ENCODE results near the gene C2orf72. TPM values are rescaled to one million over a fixed set of nuclear protein-coding genes. Genes with fewer than 3 reads are reported as not detected.
"Not testable (repeated sequence)": the region's sequence is repeated elsewhere in the genome, so short reads cannot be mapped to it uniquely, and the experiment has no call there.

Gene C2orf72
- total and polyA plus RNA-seq, 12 donors = 0.11 to 1.9 (median 0.60) TPM; not detected in 1

DNA sequence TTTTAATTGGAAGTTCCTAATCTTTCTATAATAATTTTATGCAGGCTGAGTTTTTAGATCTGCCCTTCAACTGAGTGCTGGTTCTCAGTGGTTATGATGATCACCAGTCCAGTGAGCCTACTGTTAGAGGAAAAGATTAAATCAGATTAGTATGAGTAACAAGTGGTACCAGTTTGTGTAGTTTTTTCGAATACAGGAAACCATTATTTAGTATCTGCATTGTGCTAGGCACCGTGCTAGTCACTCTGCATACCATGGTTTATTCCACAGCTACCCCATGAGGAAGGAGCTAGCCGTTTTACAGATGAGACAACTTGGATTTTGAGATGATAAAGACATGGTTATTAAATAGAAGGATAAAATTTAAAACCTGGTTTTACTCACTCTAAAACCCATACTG, 25.5 kb downstream of the C2orf72 start:
- TF ChIP-seq, protein P1, sequence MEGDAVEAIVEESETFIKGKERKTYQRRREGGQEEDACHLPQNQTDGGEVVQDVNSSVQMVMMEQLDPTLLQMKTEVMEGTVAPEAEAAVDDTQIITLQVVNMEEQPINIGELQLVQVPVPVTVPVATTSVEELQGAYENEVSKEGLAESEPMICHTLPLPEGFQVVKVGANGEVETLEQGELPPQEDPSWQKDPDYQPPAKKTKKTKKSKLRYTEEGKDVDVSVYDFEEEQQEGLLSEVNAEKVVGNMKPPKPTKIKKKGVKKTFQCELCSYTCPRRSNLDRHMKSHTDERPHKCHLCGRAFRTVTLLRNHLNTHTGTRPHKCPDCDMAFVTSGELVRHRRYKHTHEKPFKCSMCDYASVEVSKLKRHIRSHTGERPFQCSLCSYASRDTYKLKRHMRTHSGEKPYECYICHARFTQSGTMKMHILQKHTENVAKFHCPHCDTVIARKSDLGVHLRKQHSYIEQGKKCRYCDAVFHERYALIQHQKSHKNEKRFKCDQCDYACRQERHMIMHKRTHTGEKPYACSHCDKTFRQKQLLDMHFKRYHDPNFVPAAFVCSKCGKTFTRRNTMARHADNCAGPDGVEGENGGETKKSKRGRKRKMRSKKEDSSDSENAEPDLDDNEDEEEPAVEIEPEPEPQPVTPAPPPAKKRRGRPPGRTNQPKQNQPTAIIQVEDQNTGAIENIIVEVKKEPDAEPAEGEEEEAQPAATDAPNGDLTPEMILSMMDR (IDR thresholded peaks at IDR 0.05) = no peak
- no peak for TF ChIP-seq POLR2A (IDR thresholded peaks at IDR 0.05)
- 77 to 87% (median 84%) methylated on average over 3 of the region's 3 CpGs for WGBS, 4 donors

DNA sequence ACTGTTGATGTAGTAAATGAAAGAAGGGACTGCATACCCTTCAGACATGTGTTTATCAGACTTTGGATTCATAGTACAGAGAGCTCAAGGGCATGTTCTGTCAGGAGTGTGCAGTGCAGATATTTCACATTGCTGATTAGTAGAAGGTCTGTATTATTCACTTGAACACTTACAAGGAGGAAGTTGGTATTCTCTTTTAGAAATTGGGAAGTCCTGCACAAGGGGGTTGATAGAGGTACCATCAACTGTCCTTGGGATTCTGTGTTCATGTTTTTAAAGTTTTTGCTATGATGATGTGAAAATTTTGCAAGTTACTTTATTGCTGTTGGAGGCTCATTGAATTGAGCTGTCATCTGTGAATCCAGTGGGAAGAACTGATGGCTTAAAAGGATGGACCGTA, 26.0 kb downstream of the C2orf72 start:
- 89 to 96% (median 93%) methylated on average over 1 of the region's 1 CpG for WGBS, 4 donors
- H3K9me3 ChIP-seq (replicated peaks in 1 of 3) = no peaks in the 10 kb centered on the region
- no peaks in the 10 kb centered on the region for H3K27me3 ChIP-seq
- peak in 1 of 7 donors; percentile 14 for DNase-seq
- peaks cover 0 to 63% of the 10 kb centered on the region in 2 donors for H3K36me3 ChIP-seq (replicated peaks in 1 of 2)
- TF ChIP-seq, protein P1 (IDR thresholded peaks at IDR 0.05) = no peak
- no peak for TF ChIP-seq POLR2A (IDR thresholded peaks at IDR 0.05)
- H3K4me1 ChIP-seq (replicated peaks in 1 of 2) = peaks cover 3 to 43% of the 10 kb centered on the region in 2 donors
- no peak overlapping the region for H3K4me3 ChIP-seq
- intact Hi-C loops (cut with DNase I) = no loop called here
- H3K27ac ChIP-seq = no peak overlapping the region

More for the DNA sequence above, 25.5 kb downstream of the C2orf72 start:
- Histone ChIP-seq H3K9me3 (replicated peaks in 1 of 3) (no peaks in the 10 kb centered on the region), H3K4me1 (replicated peaks in 1 of 2) (peaks cover 3 to 45% of the 10 kb centered on the region in 2 donors), H3K27me3 (no peaks in the 10 kb centered on the region), H3K36me3 (replicated peaks in 1 of 2) (peaks cover 0 to 58% of the 10 kb centered on the region in 2 donors), H3K27ac (no peak overlapping the region), H3K4me3 (no peak overlapping the region)
- DNase-seq = no peak
- intact Hi-C loops (cut with DNase I) = no loop called here

DNA sequence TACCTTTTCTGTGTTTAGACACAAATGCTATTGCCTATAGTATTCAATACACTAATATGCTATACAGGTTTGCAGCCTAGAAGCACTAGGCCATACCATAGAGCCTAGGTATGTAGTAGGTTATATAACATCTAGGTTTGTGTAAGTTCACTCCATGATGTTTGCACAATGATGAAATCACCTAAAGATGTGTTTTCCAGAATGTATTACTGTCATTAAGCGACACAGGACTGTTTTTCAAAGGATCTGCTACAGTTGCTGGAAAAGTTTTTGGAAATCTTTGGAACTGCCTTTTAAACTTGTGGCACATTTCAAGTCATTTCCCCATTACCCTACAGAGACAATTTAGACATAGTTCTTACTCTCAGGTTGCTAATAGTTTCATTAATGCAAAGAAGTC, 28.6 kb downstream of the C2orf72 start:
- peaks cover 0 to 85% of the 10 kb centered on the region in 2 donors for H3K36me3 ChIP-seq (replicated peaks in 1 of 2)
- intact Hi-C loops (cut with DNase I) = no loop called here

DNA sequence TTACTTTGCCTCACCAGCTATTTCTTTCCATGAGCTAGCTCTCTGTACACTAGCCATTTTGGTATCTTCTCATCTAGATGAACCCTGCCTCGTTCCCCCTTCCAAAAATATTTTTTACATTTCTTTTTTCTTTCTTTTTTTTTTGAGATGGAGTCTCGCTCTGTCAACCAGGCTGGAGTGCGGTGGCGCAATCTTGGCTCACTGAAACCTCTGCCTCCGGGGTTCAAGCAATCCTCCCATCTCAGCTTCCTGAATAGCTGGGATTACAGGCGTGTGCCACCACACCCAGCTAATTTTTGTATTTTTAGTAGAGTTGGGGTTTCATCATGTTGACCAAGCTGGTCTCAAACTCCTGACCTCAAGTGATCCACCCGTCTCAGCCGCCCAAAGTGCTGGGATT, 30.2 kb downstream of the C2orf72 start:
- H3K27me3 ChIP-seq; H3K9me3 ChIP-seq (replicated peaks in 1 of 3); DNase-seq; intact Hi-C loops (cut with DNase I); H3K4me3 ChIP-seq: not testable (repeated sequence)
- Histone ChIP-seq H3K4me1 (replicated peaks in 1 of 2) (peaks cover 0 to 20% of the 10 kb centered on the region in 2 donors), H3K27ac (peak overlapping the region in 1 of 5 donors; percentile 72), H3K36me3 (replicated peaks in 1 of 2) (peaks cover 0 to 85% of the 10 kb centered on the region in 2 donors)
- WGBS, 4 donors = 86 to 92% (median 88%) methylated on average over 8 of the region's 8 CpGs

More for the DNA sequence above, 28.6 kb downstream of the C2orf72 start:
- Histone ChIP-seq H3K9me3 (replicated peaks in 1 of 3) (no peaks in the 10 kb centered on the region), H3K4me1 (replicated peaks in 1 of 2) (peaks cover 0 to 23% of the 10 kb centered on the region in 2 donors), H3K27ac (no peak overlapping the region), H3K4me3 (no peak overlapping the region), H3K27me3 (no peaks in the 10 kb centered on the region)
- no peak for DNase-seq
- TF ChIP-seq, protein P1 (IDR thresholded peaks at IDR 0.05) = no peak
- no peak for TF ChIP-seq POLR2A (IDR thresholded peaks at IDR 0.05)
- WGBS, 4 donors = 97 to 100% (median 100%) methylated on average over 1 of the region's 1 CpG
